Mucosa of stomach (tissue), 1 donor: ENCODE data around the gene CUEDC1.

Experiments used
- H3K27me3 ChIP-seq: one replicate; pipeline ENCODE4 v1.7.0; 2013; ENCODE audit warnings: mild to moderate bottlenecking, low read length; ENCODE audit not compliant: control insufficient read depth, insufficient read depth
- H3K36me3 ChIP-seq: one replicate; pipeline ENCODE4 v1.7.0; 2013; ENCODE audit warnings: low read length; ENCODE audit not compliant: control insufficient read depth, insufficient read depth
- H3K4me1 ChIP-seq: one replicate; pipeline ENCODE4 v1.7.0; 2013; ENCODE audit warnings: mild to moderate bottlenecking, low read length; ENCODE audit not compliant: control insufficient read depth, insufficient read depth
- H3K4me3 ChIP-seq: one replicate; pipeline ENCODE4 v1.7.0; 2013; ENCODE audit warnings: low read length
- H3K9ac ChIP-seq: one replicate; pipeline ENCODE4 v1.7.0; 2013; ENCODE audit warnings: mild to moderate bottlenecking, low read length, moderate library complexity
- H3K9me3 ChIP-seq: one replicate; pipeline ENCODE4 v1.7.0; 2013; ENCODE audit warnings: mild to moderate bottlenecking, low read length, moderate library complexity; ENCODE audit not compliant: control insufficient read depth
- donor health status: Pancreatic carcinoma.

The CUEDC1 gene

GRCh38 chr17:57993471-57994365, 38.5 kb upstream of the CUEDC1 start:
- Histone ChIP-seq H3K9ac (no peak overlapping the region), H3K4me1 (peaks cover 23% of the 10 kb centered on the region), H3K27me3 (no peaks in the 10 kb centered on the region), H3K4me3 (no peak overlapping the region), H3K36me3 (no peaks in the 10 kb centered on the region), H3K9me3 (no peaks in the 10 kb centered on the region)

GRCh38 chr17:57991537-57991936, 36.3 kb upstream of the CUEDC1 start:
- no peaks in the 10 kb centered on the region for H3K27me3 ChIP-seq
- no peaks in the 10 kb centered on the region for H3K9me3 ChIP-seq
- peaks cover 23% of the 10 kb centered on the region for H3K4me1 ChIP-seq
- H3K4me3 ChIP-seq = no peak overlapping the region
- no peaks in the 10 kb centered on the region for H3K36me3 ChIP-seq
- no peak overlapping the region for H3K9ac ChIP-seq

GRCh38 chr17:57990037-57990436, 34.8 kb upstream of the CUEDC1 start:
- no peaks in the 10 kb centered on the region for H3K27me3 ChIP-seq
- H3K36me3 ChIP-seq = no peaks in the 10 kb centered on the region
- no peaks in the 10 kb centered on the region for H3K9me3 ChIP-seq
- no peak overlapping the region for H3K4me3 ChIP-seq
- no peak overlapping the region for H3K9ac ChIP-seq
- H3K4me1 ChIP-seq = peaks cover 19% of the 10 kb centered on the region

GRCh38 chr17:57988301-57989250, 33.4 kb upstream of the CUEDC1 start:
- no peaks in the 10 kb centered on the region for H3K36me3 ChIP-seq
- H3K4me1 ChIP-seq = peaks cover 15% of the 10 kb centered on the region
- H3K9me3 ChIP-seq = no peaks in the 10 kb centered on the region
- peak overlapping the region; percentile 68 for H3K9ac ChIP-seq
- H3K4me3 ChIP-seq = peak overlapping the region; percentile 70
- no peaks in the 10 kb centered on the region for H3K27me3 ChIP-seq

GRCh38 chr17:57987581-57988300, 32.5 kb upstream of the CUEDC1 start, which contains the start of gene VEZF1:
VEZF1 (minus strand) TSS chr17:57988254; CDS start chr17:57988111, 143 bp downstream.
- no peaks in the 10 kb centered on the region for H3K36me3 ChIP-seq
- peaks cover 19% of the 10 kb centered on the region for H3K4me1 ChIP-seq
- peak within 1 kb of the TSS; percentile 74 for H3K9ac ChIP-seq
- H3K27me3 ChIP-seq = no peaks in the 10 kb centered on the region
- no peaks in the 10 kb centered on the region for H3K9me3 ChIP-seq
- H3K4me3 ChIP-seq = peak within 1 kb of the TSS; percentile 70

GRCh38 chr17:57986841-57987580, 31.8 kb upstream of the CUEDC1 start:
- Histone ChIP-seq H3K36me3 (no peaks in the 10 kb centered on the region), H3K9me3 (no peaks in the 10 kb centered on the region), H3K4me3 (peak overlapping the region; percentile 17), H3K27me3 (no peaks in the 10 kb centered on the region), H3K9ac (peak overlapping the region; percentile 74), H3K4me1 (peaks cover 20% of the 10 kb centered on the region)

GRCh38 chr17:57985675-57985974, 30.4 kb upstream of the CUEDC1 start:
- no peak overlapping the region for H3K4me3 ChIP-seq
- H3K9me3 ChIP-seq = no peaks in the 10 kb centered on the region
- no peaks in the 10 kb centered on the region for H3K27me3 ChIP-seq
- peaks cover 20% of the 10 kb centered on the region for H3K4me1 ChIP-seq
- H3K36me3 ChIP-seq = no peaks in the 10 kb centered on the region
- H3K9ac ChIP-seq = no peak overlapping the region

GRCh38 chr17:57984936-57985674, 29.9 kb upstream of the CUEDC1 start:
- H3K4me3 ChIP-seq = no peak overlapping the region
- no peak overlapping the region for H3K9ac ChIP-seq

GRCh38 chr17:57984261-57984890, 29.2 kb upstream of the CUEDC1 start:
- Histone ChIP-seq H3K4me1 (peaks cover 17% of the 10 kb centered on the region), H3K4me3 (no peak overlapping the region)

More at GRCh38 chr17:57984936-57985674, 29.9 kb upstream of the CUEDC1 start:
- no peaks in the 10 kb centered on the region for H3K9me3 ChIP-seq
- H3K27me3 ChIP-seq = no peaks in the 10 kb centered on the region
- H3K4me1 ChIP-seq = peaks cover 20% of the 10 kb centered on the region
- no peaks in the 10 kb centered on the region for H3K36me3 ChIP-seq

GRCh38 chr17:57983446-57983845, 28.2 kb upstream of the CUEDC1 start:
- Histone ChIP-seq H3K4me1 (peaks cover 10% of the 10 kb centered on the region), H3K9ac (no peak overlapping the region), H3K9me3 (no peaks in the 10 kb centered on the region), H3K36me3 (no peaks in the 10 kb centered on the region), H3K4me3 (no peak overlapping the region), H3K27me3 (no peaks in the 10 kb centered on the region)

More at GRCh38 chr17:57984261-57984890, 29.2 kb upstream of the CUEDC1 start:
- Histone ChIP-seq H3K9ac (no peak overlapping the region), H3K36me3 (no peaks in the 10 kb centered on the region), H3K9me3 (no peaks in the 10 kb centered on the region), H3K27me3 (no peaks in the 10 kb centered on the region)
